Tibial artery (tissue), 4 donors: ENCODE results near the gene POU6F1.
"Not testable (repeated sequence)": the region's sequence is repeated elsewhere in the genome, so short reads cannot be mapped to it uniquely, and the experiment has no call there.

Experiments used
- DNase-seq, 2 donors: peaks; one replicate each; pipeline ENCODE4 v3.0.0-alpha.2; 2019
- H3K27ac ChIP-seq, 2 donors: fragments of 200-600 bp; sonication (generic) in 1 of 2; 1 replicate in 1 of 2; 2 replicates in 1 of 2; pipeline ENCODE4 v1.5.1; 2018 to 2019; ENCODE audit warnings: mild to moderate bottlenecking in 1 of 2
- H3K27me3 ChIP-seq, 2 donors: fragments of 200-600 bp; sonication (generic) in 1 of 2; one replicate each; pipeline versions ENCODE4 v1.5.1 to v1.6.0; 2016 to 2019
- H3K36me3 ChIP-seq, 3 donors: fragments of 200-600 bp; sonication (generic) in 2 of 3; one replicate each; pipeline ENCODE4 v1.5.1; 2016 to 2019; ENCODE audit warnings: mild to moderate bottlenecking in 2 of 3
- H3K4me1 ChIP-seq, 4 donors: fragments of 200-600 bp; sonication (generic) in 2 of 4; 1 replicate in 3 of 4; 2 replicates in 1 of 4; pipeline ENCODE4 v1.5.1; 2016 to 2019
- H3K4me3 ChIP-seq, 2 donors: fragments of 200-600 bp; sonication (generic) in 1 of 2; 1 replicate in 1 of 2; 2 replicates in 1 of 2; pipeline ENCODE4 v1.5.1; 2018 to 2019; ENCODE audit warnings: mild to moderate bottlenecking in 2 of 2
- H3K9me3 ChIP-seq, 3 donors: fragments of 200-600 bp; sonication (generic) in 1 of 3; one replicate each; pipeline ENCODE4 v1.5.1; 2016 to 2019
- CTCF ChIP-seq, 2 experiments: fragments of 200-600 bp in 1 of 2; fragments of 450-650 bp in 1 of 2; IDR thresholded peaks; one replicate each; pipeline ENCODE4 v1.5.1; 2017 to 2019; ENCODE audit warnings: antibody characterized with exemption in 2 of 2, mild to moderate bottlenecking in 1 of 2, moderate library complexity in 1 of 2
- intact Hi-C: fragments of 100-400 bp; cut with DNase I; formaldehyde crosslinking; loops from one replicate; pipeline ENCODE4 v1.15.0; 2023; ENCODE audit warnings: low total_unique reads

Gene POU6F1

GRCh38 chr12:51238037-51238509, 20.2 kb upstream of the POU6F1 start:
- peak overlapping the region; percentile 76 to 78 for H3K4me3 ChIP-seq
- intact Hi-C loops = no loop called here
- peak overlapping the region; percentile 95 to 99 for H3K27ac ChIP-seq
- H3K4me1 ChIP-seq = peaks cover 0 to 34% (median 22%) of the 10 kb centered on the region in 4 donors
- no peak for TF ChIP-seq CTCF (IDR thresholded peaks at IDR 0.05)
- H3K27me3 ChIP-seq = no peaks in the 10 kb centered on the region
- peaks cover 30 to 32% (median 31%) of the 10 kb centered on the region in 3 donors for H3K36me3 ChIP-seq
- no peaks in the 10 kb centered on the region for H3K9me3 ChIP-seq
- no peak for DNase-seq

- no peak for TF ChIP-seq CTCF (IDR thresholded peaks at IDR 0.05)
- H3K4me3 ChIP-seq = no peak overlapping the region
- no peaks in the 10 kb centered on the region for H3K36me3 ChIP-seq
- H3K4me1 ChIP-seq = peaks cover 0 to 6% (median 3%) of the 10 kb centered on the region in 4 donors
- intact Hi-C loops = no loop called here
- DNase-seq = no peak
- H3K27me3 ChIP-seq = no peaks in the 10 kb centered on the region
- H3K27ac ChIP-seq = no peak overlapping the region
- no peaks in the 10 kb centered on the region for H3K9me3 ChIP-seq
Measured at GRCh38 chr12:51234530-51234929, 16.7 kb upstream of the POU6F1 start.

GRCh38 chr12:51232642-51233041, 14.8 kb upstream of the POU6F1 start:
- TF ChIP-seq CTCF (IDR thresholded peaks at IDR 0.05) = no peak
- H3K4me3 ChIP-seq = no peak overlapping the region

GRCh38 chr12:51229116-51229809, 11.4 kb upstream of the POU6F1 start:
- no peak for TF ChIP-seq CTCF (IDR thresholded peaks at IDR 0.05)
- no peaks in the 10 kb centered on the region for H3K27me3 ChIP-seq
- H3K4me1 ChIP-seq = no peaks in the 10 kb centered on the region
- no peaks in the 10 kb centered on the region for H3K9me3 ChIP-seq
- H3K4me3 ChIP-seq = no peak overlapping the region
- no peak overlapping the region for H3K27ac ChIP-seq
- no peaks in the 10 kb centered on the region for H3K36me3 ChIP-seq
- no peak for DNase-seq
- intact Hi-C loops = no loop called here

More at GRCh38 chr12:51232642-51233041, 14.8 kb upstream of the POU6F1 start:
- intact Hi-C loops = no loop called here
- Histone ChIP-seq H3K9me3 (no peaks in the 10 kb centered on the region), H3K27me3 (no peaks in the 10 kb centered on the region), H3K27ac (no peak overlapping the region), H3K4me1 (no peaks in the 10 kb centered on the region), H3K36me3 (no peaks in the 10 kb centered on the region)
- DNase-seq = no peak

- no peaks in the 10 kb centered on the region for H3K36me3 ChIP-seq
- intact Hi-C loops = no loop called here
- no peak for TF ChIP-seq CTCF (IDR thresholded peaks at IDR 0.05)
- no peaks in the 10 kb centered on the region for H3K27me3 ChIP-seq
- no peaks in the 10 kb centered on the region for H3K4me1 ChIP-seq
- H3K27ac ChIP-seq = no peak overlapping the region
- H3K9me3 ChIP-seq = no peaks in the 10 kb centered on the region
- no peak for DNase-seq
- no peak overlapping the region for H3K4me3 ChIP-seq
Measured at GRCh38 chr12:51227962-51228361, 10.1 kb upstream of the POU6F1 start.

GRCh38 chr12:51227112-51227511, 9.2 kb upstream of the POU6F1 start:
- DNase-seq, H3K4me3 ChIP-seq, H3K9me3 ChIP-seq, H3K36me3 ChIP-seq, H3K4me1 ChIP-seq, intact Hi-C loops, H3K27ac ChIP-seq, H3K27me3 ChIP-seq: not testable (repeated sequence)
